Hepatocyte (in vitro differentiated cells): ENCODE measurements around the gene PTPRD. TPM values are rescaled to one million over a fixed set of nuclear protein-coding genes. Genes with fewer than 3 reads are reported as not detected.

Experiments
- DNase-seq: peaks from one replicate; pipeline ENCODE4 v3.0.0-alpha.2; 2016; ENCODE audit warnings: low spot score
- H2AFZ ChIP-seq: fragments of 200-600 bp; sonication (generic); 2 replicates; pipeline ENCODE4 v1.6.0; 2016; ENCODE audit warnings: antibody characterized with exemption, mild to moderate bottlenecking
- H3K27ac ChIP-seq: fragments of 200-600 bp; sonication (generic); 2 replicates; pipeline ENCODE4 v1.5.1; 2016; ENCODE audit warnings: mild to moderate bottlenecking
- H3K27me3 ChIP-seq: fragments of 200-600 bp; sonication (generic); 2 replicates; pipeline ENCODE4 v1.6.1; 2016
- H3K36me3 ChIP-seq: fragments of 200-600 bp; sonication (generic); replicated peaks from 2 replicates; pipeline ENCODE4 v1.5.1; 2016; ENCODE audit warnings: low read depth; ENCODE audit not compliant: insufficient read depth
- H3K4me1 ChIP-seq: fragments of 200-600 bp; sonication (generic); 2 replicates; pipeline ENCODE4 v1.5.1; 2016; ENCODE audit warnings: mild to moderate bottlenecking, moderate library complexity; ENCODE audit not compliant: insufficient read depth
- H3K4me2 ChIP-seq: fragments of 200-600 bp; sonication (generic); 2 replicates; pipeline ENCODE4 v1.6.0; 2016
- H3K4me3 ChIP-seq: fragments of 200-600 bp; sonication (generic); 2 replicates; pipeline ENCODE4 v1.5.1; 2016; ENCODE audit warnings: mild to moderate bottlenecking
- H3K79me2 ChIP-seq: fragments of 200-600 bp; sonication (generic); 2 replicates; pipeline ENCODE4 v1.6.0; 2017; ENCODE audit warnings: mild to moderate bottlenecking
- H3K9me2 ChIP-seq: fragments of 200-600 bp; sonication (generic); replicated peaks from 2 replicates; pipeline ENCODE4 v1.6.0; 2017; ENCODE audit warnings: mild to moderate bottlenecking; ENCODE audit not compliant: insufficient read depth
- H3K9me3 ChIP-seq: fragments of 200-600 bp; sonication (generic); 2 replicates; pipeline ENCODE4 v1.5.1; 2016; ENCODE audit warnings: low read depth, mild to moderate bottlenecking
- H4K20me1 ChIP-seq: fragments of 200-600 bp; sonication (generic); 2 replicates; pipeline ENCODE4 v1.6.0; 2016; ENCODE audit warnings: mild to moderate bottlenecking; ENCODE audit not compliant: insufficient read depth, poor library complexity, severe bottlenecking
- CTCF ChIP-seq: fragments of 200-600 bp; sonication (generic); IDR thresholded peaks from 2 replicates; pipeline ENCODE4 v1.5.1; 2016; ENCODE audit warnings: antibody characterized with exemption, mild to moderate bottlenecking; ENCODE audit not compliant: poor library complexity
- EZH2 ChIP-seq: fragments of 200-600 bp; sonication (generic); IDR thresholded peaks from 2 replicates; pipeline ENCODE4 v1.6.1; 2016; ENCODE audit warnings: antibody characterized with exemption, mild to moderate bottlenecking, borderline replicate concordance
- EZH2phosphoT487 ChIP-seq: fragments of 200-600 bp; sonication (generic); IDR thresholded peaks from one replicate; pipeline ENCODE4 v1.6.1; 2018; ENCODE audit warnings: antibody characterized with exemption, mild to moderate bottlenecking, low read depth, moderate library complexity; ENCODE audit not compliant: unreplicated experiment, severe bottlenecking
- WGBS: methylation state at CpG from one replicate; pipeline ENCODE4 v1.1.6; 2016; ENCODE audit warnings: low lambda C conversion rate; ENCODE audit errors: missing lambda C conversion rate; 5-methylcytosine and 5-hydroxymethylcytosine counted together
- polyA plus RNA-seq: library from polyadenylated mRNA; unstranded; fragments of >200 nt; fragmentation: Nextera tagmentation; extraction: Ambion mirVana; gene quantifications from 2 replicates; pipeline ENCODE4 v1.2.1, GENCODE V29; 2016
- total RNA-seq: library from RNA; depleted of rRNA; stranded (reverse); fragments of >200 nt; gene quantifications from 2 replicates; pipeline ENCODE4 v1.2.3, GENCODE V29; 2014

The PTPRD gene
- total and polyA plus RNA-seq, 2 experiments from 2014 or later, result 6.5 to 77.6 TPM

- no peak overlapping the region for H3K4me3 ChIP-seq
- no peaks in the 10 kb centered on the region for H3K27me3 ChIP-seq
- no peaks in the 10 kb centered on the region for H3K9me3 ChIP-seq
- H3K4me1 ChIP-seq, result no peaks in the 10 kb centered on the region
- H3K9me2 ChIP-seq, result no peaks in the 10 kb centered on the region
- no peak overlapping the region for H3K27ac ChIP-seq
- TF ChIP-seq EZH2phosphoT487, result no peak
- no peak for TF ChIP-seq EZH2
- no peak for TF ChIP-seq CTCF
- H2AFZ ChIP-seq, result no peak overlapping the region
- H4K20me1 ChIP-seq, result no peaks in the 10 kb centered on the region
- no peak for DNase-seq
- no peaks in the 10 kb centered on the region for H3K36me3 ChIP-seq
- 81% methylated on average over 3 of the region's 3 CpGs for WGBS
- no peak overlapping the region for H3K4me2 ChIP-seq
- no peaks in the 10 kb centered on the region for H3K79me2 ChIP-seq
Measured at GRCh38 chr9:10108815-10109214, 504.0 kb downstream of the PTPRD start.

GRCh38 chr9:10104774-10105173, 508.0 kb downstream of the PTPRD start:
- no peak overlapping the region for H3K27ac ChIP-seq
- no peaks in the 10 kb centered on the region for H3K4me1 ChIP-seq
- 82% methylated on average over 2 of the region's 2 CpGs for WGBS
- H3K9me3 ChIP-seq, result no peaks in the 10 kb centered on the region
- no peak overlapping the region for H3K4me2 ChIP-seq
- TF ChIP-seq CTCF, result no peak
- no peak for TF ChIP-seq EZH2phosphoT487
- TF ChIP-seq EZH2, result no peak
- H3K36me3 ChIP-seq, result no peaks in the 10 kb centered on the region
- H2AFZ ChIP-seq, result no peak overlapping the region
- H4K20me1 ChIP-seq, result no peaks in the 10 kb centered on the region
- H3K79me2 ChIP-seq, result no peaks in the 10 kb centered on the region
- H3K27me3 ChIP-seq, result no peaks in the 10 kb centered on the region
- no peak for DNase-seq
- H3K9me2 ChIP-seq, result no peaks in the 10 kb centered on the region
- H3K4me3 ChIP-seq, result no peak overlapping the region

GRCh38 chr9:10095208-10095607, 517.6 kb downstream of the PTPRD start:
- no peaks in the 10 kb centered on the region for H3K27me3 ChIP-seq
- no peaks in the 10 kb centered on the region for H3K4me1 ChIP-seq
- H3K27ac ChIP-seq, result no peak overlapping the region
- no peak overlapping the region for H3K4me2 ChIP-seq
- TF ChIP-seq EZH2phosphoT487, result no peak
- no peak for TF ChIP-seq EZH2
- TF ChIP-seq CTCF, result no peak
- no peaks in the 10 kb centered on the region for H3K9me2 ChIP-seq
- H3K9me3 ChIP-seq, result no peaks in the 10 kb centered on the region
- no peaks in the 10 kb centered on the region for H3K36me3 ChIP-seq
- no peak overlapping the region for H3K4me3 ChIP-seq
- H3K79me2 ChIP-seq, result no peaks in the 10 kb centered on the region
- no peak overlapping the region for H2AFZ ChIP-seq
- no peaks in the 10 kb centered on the region for H4K20me1 ChIP-seq
- no peak for DNase-seq
- WGBS, result 78% methylated on average over 1 of the region's 1 CpG

GRCh38 chr9:10094563-10094962, 518.2 kb downstream of the PTPRD start:
- no peaks in the 10 kb centered on the region for H3K4me1 ChIP-seq
- TF ChIP-seq EZH2phosphoT487 (no peak), CTCF (no peak), EZH2 (no peak)
- H3K4me3 ChIP-seq, result no peak overlapping the region
- no peak overlapping the region for H3K27ac ChIP-seq
- H2AFZ ChIP-seq, result no peak overlapping the region
- H3K9me2 ChIP-seq, result no peaks in the 10 kb centered on the region
- H4K20me1 ChIP-seq, result no peaks in the 10 kb centered on the region
- H3K27me3 ChIP-seq, result no peaks in the 10 kb centered on the region
- H3K79me2 ChIP-seq, result no peaks in the 10 kb centered on the region
- WGBS, result 74% methylated on average over 3 of the region's 3 CpGs
- H3K9me3 ChIP-seq, result no peaks in the 10 kb centered on the region
- DNase-seq, result no peak
- no peak overlapping the region for H3K4me2 ChIP-seq
- H3K36me3 ChIP-seq, result no peaks in the 10 kb centered on the region
